ENCODE data around the gene FZD2. TPM values are rescaled to one million over a fixed set of nuclear protein-coding genes. Genes with fewer than 3 reads are reported as not detected.

Gene FZD2
- total and polyA plus RNA-seq, 2 of the 13 experiments (the other 11 are each of a cell fraction or from before 2014, with no cell fraction given) = 0.07 to 0.13 TPM

DNA sequence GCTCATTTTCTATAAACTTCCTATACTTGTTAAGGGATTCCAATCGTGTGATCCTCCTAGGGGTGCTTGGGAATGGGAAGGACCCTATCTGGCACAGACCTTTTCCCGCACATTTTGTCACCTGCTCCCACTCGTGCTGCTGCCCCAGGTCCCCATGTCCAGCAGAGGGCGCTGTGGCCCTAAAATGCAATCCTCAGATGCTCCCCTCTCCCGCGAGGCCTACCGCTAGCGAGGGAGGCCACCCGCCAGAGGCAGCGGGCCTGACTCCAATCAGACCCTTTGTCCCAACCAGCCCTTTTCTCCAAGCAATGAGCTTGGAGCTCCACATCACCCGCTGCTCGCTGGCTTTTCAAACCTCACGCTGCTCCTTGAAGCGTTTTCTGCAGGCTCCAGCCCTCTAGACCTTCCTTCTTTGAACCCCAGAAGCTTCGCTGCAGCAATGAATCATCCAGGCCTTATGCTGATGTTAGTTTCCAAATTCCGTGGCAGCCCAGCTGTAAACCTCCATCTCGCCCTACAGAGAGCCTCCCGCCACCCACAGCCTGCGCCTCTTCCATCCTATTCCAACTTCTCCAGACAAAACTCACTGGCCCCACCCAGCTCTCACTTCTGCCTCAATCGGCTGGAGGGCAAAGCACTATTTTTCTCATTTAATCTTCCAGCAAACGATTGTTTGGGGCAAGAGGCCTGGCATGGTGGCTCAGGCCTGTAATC lies 23.6 kb upstream of the FZD2 start (continued):
- TF ChIP-seq, protein P1, sequence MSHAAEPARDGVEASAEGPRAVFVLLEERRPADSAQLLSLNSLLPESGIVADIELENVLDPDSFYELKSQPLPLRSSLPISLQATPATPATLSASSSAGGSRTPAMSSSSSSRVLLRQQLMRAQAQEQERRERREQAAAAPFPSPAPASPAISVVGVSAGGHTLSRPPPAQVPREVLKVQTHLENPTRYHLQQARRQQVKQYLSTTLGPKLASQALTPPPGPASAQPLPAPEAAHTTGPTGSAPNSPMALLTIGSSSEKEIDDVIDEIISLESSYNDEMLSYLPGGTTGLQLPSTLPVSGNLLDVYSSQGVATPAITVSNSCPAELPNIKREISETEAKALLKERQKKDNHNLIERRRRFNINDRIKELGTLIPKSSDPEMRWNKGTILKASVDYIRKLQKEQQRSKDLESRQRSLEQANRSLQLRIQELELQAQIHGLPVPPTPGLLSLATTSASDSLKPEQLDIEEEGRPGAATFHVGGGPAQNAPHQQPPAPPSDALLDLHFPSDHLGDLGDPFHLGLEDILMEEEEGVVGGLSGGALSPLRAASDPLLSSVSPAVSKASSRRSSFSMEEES (CRISPR knock-in tag; IDR thresholded peaks at IDR 0.05) = peak; percentile 54
- TF ChIP-seq SRSF4 (IDR thresholded peaks at IDR 0.05; ENCODE audit: low read depth, low read length, poor library complexity, severe bottlenecking) (no peak), ZFP36 (IDR thresholded peaks at IDR 0.05; ENCODE audit: borderline replicate concordance, low read depth, low read length, partially characterized antibody) (peak; percentile 69), ZNF3 (CRISPR knock-in tag; IDR thresholded peaks at IDR 0.05) (no peak), FOSL1 (CRISPR knock-in tag; IDR thresholded peaks at IDR 0.05; ENCODE audit: borderline replicate concordance) (no peak), SMYD3 (CRISPR knock-in tag; IDR thresholded peaks at IDR 0.05) (no peak), PHF20 (CRISPR knock-in tag; IDR thresholded peaks at IDR 0.05) (peak; percentile 37; the same call in 1 of the 2 replicates), ZBTB1 (CRISPR knock-in tag; IDR thresholded peaks at IDR 0.05; ENCODE audit: borderline replicate concordance) (no peak), ZNF136 (CRISPR knock-in tag; IDR thresholded peaks at IDR 0.05; ENCODE audit: low read depth) (no peak), ZNF737 (CRISPR knock-in tag; IDR thresholded peaks at IDR 0.05; ENCODE audit: borderline replicate concordance) (0 out of 2 replicates have a peak, but pooled peaks have one; percentile 56), ZNF749 (CRISPR knock-in tag; IDR thresholded peaks at IDR 0.05; ENCODE audit: borderline replicate concordance) (no peak), ZNF556 (CRISPR knock-in tag; IDR thresholded peaks at IDR 0.05; ENCODE audit: borderline replicate concordance) (no peak), EED (CRISPR knock-in tag; IDR thresholded peaks at IDR 0.05) (no peak), ZNF350 (CRISPR knock-in tag; IDR thresholded peaks at IDR 0.05; ENCODE audit: borderline replicate concordance, low read depth) (0 out of 2 replicates have a peak, but pooled peaks have one; percentile 37)
- TF ChIP-seq, protein P2, sequence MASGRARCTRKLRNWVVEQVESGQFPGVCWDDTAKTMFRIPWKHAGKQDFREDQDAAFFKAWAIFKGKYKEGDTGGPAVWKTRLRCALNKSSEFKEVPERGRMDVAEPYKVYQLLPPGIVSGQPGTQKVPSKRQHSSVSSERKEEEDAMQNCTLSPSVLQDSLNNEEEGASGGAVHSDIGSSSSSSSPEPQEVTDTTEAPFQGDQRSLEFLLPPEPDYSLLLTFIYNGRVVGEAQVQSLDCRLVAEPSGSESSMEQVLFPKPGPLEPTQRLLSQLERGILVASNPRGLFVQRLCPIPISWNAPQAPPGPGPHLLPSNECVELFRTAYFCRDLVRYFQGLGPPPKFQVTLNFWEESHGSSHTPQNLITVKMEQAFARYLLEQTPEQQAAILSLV (CRISPR knock-in tag; IDR thresholded peaks at IDR 0.05; ENCODE audit: borderline replicate concordance) = no peak
- TF ChIP-seq, protein P3, sequence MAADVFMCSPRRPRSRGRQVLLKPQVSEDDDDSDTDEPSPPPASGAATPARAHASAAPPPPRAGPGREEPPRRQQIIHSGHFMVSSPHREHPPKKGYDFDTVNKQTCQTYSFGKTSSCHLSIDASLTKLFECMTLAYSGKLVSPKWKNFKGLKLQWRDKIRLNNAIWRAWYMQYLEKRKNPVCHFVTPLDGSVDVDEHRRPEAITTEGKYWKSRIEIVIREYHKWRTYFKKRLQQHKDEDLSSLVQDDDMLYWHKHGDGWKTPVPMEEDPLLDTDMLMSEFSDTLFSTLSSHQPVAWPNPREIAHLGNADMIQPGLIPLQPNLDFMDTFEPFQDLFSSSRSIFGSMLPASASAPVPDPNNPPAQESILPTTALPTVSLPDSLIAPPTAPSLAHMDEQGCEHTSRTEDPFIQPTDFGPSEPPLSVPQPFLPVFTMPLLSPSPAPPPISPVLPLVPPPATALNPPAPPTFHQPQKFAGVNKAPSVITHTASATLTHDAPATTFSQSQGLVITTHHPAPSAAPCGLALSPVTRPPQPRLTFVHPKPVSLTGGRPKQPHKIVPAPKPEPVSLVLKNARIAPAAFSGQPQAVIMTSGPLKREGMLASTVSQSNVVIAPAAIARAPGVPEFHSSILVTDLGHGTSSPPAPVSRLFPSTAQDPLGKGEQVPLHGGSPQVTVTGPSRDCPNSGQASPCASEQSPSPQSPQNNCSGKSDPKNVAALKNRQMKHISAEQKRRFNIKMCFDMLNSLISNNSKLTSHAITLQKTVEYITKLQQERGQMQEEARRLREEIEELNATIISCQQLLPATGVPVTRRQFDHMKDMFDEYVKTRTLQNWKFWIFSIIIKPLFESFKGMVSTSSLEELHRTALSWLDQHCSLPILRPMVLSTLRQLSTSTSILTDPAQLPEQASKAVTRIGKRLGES (CRISPR knock-in tag; IDR thresholded peaks at IDR 0.05; ENCODE audit: borderline replicate concordance) = no peak
- TF ChIP-seq, protein P4, sequence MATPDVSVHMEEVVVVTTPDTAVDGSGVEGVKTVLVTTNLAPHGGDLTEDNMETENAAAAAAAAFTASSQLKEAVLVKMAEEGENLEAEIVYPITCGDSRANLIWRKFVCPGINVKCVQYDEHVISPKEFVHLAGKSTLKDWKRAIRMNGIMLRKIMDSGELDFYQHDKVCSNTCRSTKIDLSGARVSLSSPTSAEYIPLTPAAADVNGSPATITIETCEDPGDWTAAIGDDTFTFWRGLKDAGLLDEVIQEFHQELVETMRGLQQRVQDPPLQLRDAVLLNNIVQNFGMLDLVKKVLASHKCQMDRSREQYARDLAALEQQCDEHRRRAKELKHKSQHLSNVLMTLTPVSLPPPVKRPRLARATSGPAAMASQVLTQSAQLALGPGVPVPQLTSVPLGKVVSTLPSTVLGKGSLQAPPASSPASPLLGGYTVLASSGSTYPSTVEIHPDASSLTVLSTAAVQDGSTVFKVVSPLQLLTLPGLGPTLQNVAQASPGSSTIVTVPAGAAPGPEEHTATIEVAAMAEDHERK (CRISPR knock-in tag; IDR thresholded peaks at IDR 0.05; ENCODE audit: low read depth) = no peak
- TF ChIP-seq, protein P5, sequence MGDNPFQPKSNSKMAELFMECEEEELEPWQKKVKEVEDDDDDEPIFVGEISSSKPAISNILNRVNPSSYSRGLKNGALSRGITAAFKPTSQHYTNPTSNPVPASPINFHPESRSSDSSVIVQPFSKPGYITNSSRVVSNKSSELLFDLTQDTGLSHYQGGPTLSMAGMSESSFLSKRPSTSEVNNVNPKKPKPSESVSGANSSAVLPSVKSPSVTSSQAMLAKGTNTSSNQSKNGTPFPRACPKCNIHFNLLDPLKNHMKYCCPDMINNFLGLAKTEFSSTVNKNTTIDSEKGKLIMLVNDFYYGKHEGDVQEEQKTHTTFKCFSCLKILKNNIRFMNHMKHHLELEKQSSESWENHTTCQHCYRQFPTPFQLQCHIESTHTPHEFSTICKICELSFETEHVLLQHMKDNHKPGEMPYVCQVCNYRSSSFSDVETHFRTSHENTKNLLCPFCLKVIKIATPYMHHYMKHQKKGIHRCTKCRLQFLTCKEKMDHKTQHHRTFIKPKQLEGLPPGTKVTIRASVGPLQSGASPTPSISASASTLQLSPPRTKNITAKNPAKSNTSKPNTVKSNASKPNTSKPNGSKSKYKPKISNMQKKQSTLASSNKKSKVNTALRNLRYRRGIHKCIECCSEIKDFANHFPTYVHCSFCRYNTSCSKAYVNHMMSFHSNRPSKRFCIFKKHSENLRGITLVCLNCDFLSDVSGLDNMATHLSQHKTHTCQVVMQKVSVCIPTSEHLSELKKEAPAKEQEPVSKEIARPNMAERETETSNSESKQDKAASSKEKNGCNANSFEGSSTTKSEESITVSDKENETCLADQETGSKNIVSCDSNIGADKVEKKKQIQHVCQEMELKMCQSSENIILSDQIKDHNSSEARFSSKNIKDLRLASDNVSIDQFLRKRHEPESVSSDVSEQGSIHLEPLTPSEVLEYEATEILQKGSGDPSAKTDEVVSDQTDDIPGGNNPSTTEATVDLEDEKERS (CRISPR knock-in tag; IDR thresholded peaks at IDR 0.05) = peak; percentile 41; the same call in 1 of the 2 replicates
